Stimulated activated naive CD8-positive, alpha-beta T cell treated with anti-CD3 and anti-CD28 coated beads, Interleukin-15, Interleukin-2, amounts not matched to agents 100 ng/mL and 50 ng/mL, for 24 hours (primary cell): Measurements from ENCODE around the gene CDK3.

Experiments
- H3K27ac Mint-ChIP-seq: one replicate; pipeline ENCODE4 v1.8.0; 2021; ENCODE audit warnings: mild to moderate bottlenecking, mixed read lengths
- H3K27me3 Mint-ChIP-seq: one replicate; pipeline ENCODE4 v1.8.0; 2021; ENCODE audit warnings: mixed read lengths
- H3K36me3 Mint-ChIP-seq: one replicate; pipeline ENCODE4 v1.8.0; 2021; ENCODE audit warnings: low read depth, mixed read lengths
- H3K4me1 Mint-ChIP-seq: one replicate; pipeline ENCODE4 v1.8.0; 2021; ENCODE audit warnings: low read depth, mixed read lengths
- H3K4me3 Mint-ChIP-seq: one replicate; pipeline ENCODE4 v1.8.0; 2021; ENCODE audit warnings: mild to moderate bottlenecking, mixed read lengths
- H3K9me3 Mint-ChIP-seq: one replicate; pipeline ENCODE4 v1.8.0; 2021; ENCODE audit warnings: mixed read lengths

CDK3 gene

GRCh38 chr17:76018340-76018680, 17.7 kb downstream of the CDK3 start:
- no peak overlapping the region for H3K4me3 Mint-ChIP-seq
- H3K4me1 Mint-ChIP-seq, result peaks cover 6% of the 10 kb centered on the region
- H3K27me3 Mint-ChIP-seq, result no peaks in the 10 kb centered on the region
- H3K36me3 Mint-ChIP-seq, result no peaks in the 10 kb centered on the region
- H3K27ac Mint-ChIP-seq, result no peak overlapping the region
- no peaks in the 10 kb centered on the region for H3K9me3 Mint-ChIP-seq

GRCh38 chr17:76018801-76019200, 18.1 kb downstream of the CDK3 start:
- Mint-ChIP-seq H3K9me3 (no peaks in the 10 kb centered on the region), H3K27me3 (no peaks in the 10 kb centered on the region), H3K4me1 (peaks cover 5% of the 10 kb centered on the region), H3K27ac (no peak overlapping the region), H3K36me3 (no peaks in the 10 kb centered on the region), H3K4me3 (no peak overlapping the region)

- no peaks in the 10 kb centered on the region for H3K4me1 Mint-ChIP-seq
- no peaks in the 10 kb centered on the region for H3K36me3 Mint-ChIP-seq
- no peaks in the 10 kb centered on the region for H3K27me3 Mint-ChIP-seq
- H3K9me3 Mint-ChIP-seq, result no peaks in the 10 kb centered on the region
- H3K4me3 Mint-ChIP-seq, result no peak overlapping the region
- no peak overlapping the region for H3K27ac Mint-ChIP-seq
These were observed 19.3 kb downstream of the CDK3 start for GRCh38 chr17:76019833-76020467.

GRCh38 chr17:76022285-76022684, 21.6 kb downstream of the CDK3 start:
- Mint-ChIP-seq H3K4me1 (no peaks in the 10 kb centered on the region), H3K27ac (no peak overlapping the region), H3K27me3 (no peaks in the 10 kb centered on the region), H3K36me3 (no peaks in the 10 kb centered on the region), H3K9me3 (no peaks in the 10 kb centered on the region), H3K4me3 (no peak overlapping the region)

- Mint-ChIP-seq H3K27ac (no peak overlapping the region), H3K4me3 (no peak overlapping the region), H3K36me3 (no peaks in the 10 kb centered on the region), H3K9me3 (no peaks in the 10 kb centered on the region), H3K4me1 (no peaks in the 10 kb centered on the region), H3K27me3 (no peaks in the 10 kb centered on the region)
These were observed 22.6 kb downstream of the CDK3 start for GRCh38 chr17:76022973-76023899.

GRCh38 chr17:76023900-76024237, 23.2 kb downstream of the CDK3 start:
- Mint-ChIP-seq H3K27ac (no peak overlapping the region), H3K4me3 (no peak overlapping the region), H3K4me1 (peaks cover 3% of the 10 kb centered on the region), H3K36me3 (no peaks in the 10 kb centered on the region), H3K9me3 (no peaks in the 10 kb centered on the region), H3K27me3 (no peaks in the 10 kb centered on the region)

GRCh38 chr17:76024353-76024752, 23.7 kb downstream of the CDK3 start:
- Mint-ChIP-seq H3K4me1 (peaks cover 8% of the 10 kb centered on the region), H3K36me3 (no peaks in the 10 kb centered on the region), H3K4me3 (no peak overlapping the region), H3K9me3 (no peaks in the 10 kb centered on the region), H3K27ac (no peak overlapping the region), H3K27me3 (no peaks in the 10 kb centered on the region)

GRCh38 chr17:76025294-76025693, 24.6 kb downstream of the CDK3 start:
- Mint-ChIP-seq H3K9me3 (no peaks in the 10 kb centered on the region), H3K4me3 (no peak overlapping the region), H3K27me3 (no peaks in the 10 kb centered on the region), H3K36me3 (no peaks in the 10 kb centered on the region), H3K27ac (no peak overlapping the region), H3K4me1 (peaks cover 15% of the 10 kb centered on the region)

- H3K36me3 Mint-ChIP-seq, result no peaks in the 10 kb centered on the region
- no peak overlapping the region for H3K27ac Mint-ChIP-seq
- H3K27me3 Mint-ChIP-seq, result no peaks in the 10 kb centered on the region
- no peaks in the 10 kb centered on the region for H3K9me3 Mint-ChIP-seq
- H3K4me1 Mint-ChIP-seq, result peaks cover 15% of the 10 kb centered on the region
- H3K4me3 Mint-ChIP-seq, result no peak overlapping the region
These were observed 26.1 kb downstream of the CDK3 start for GRCh38 chr17:76026714-76027158.

- peaks cover 15% of the 10 kb centered on the region for H3K4me1 Mint-ChIP-seq
These were observed 26.6 kb downstream of the CDK3 start, which contains the start of gene EVPL for GRCh38 chr17:76027159-76027839. Gene EVPL, minus strand, starts transcription at chr17:76027306. Its CDS starts 108 bp downstream, at chr17:76027198.

GRCh38 chr17:76032073-76032779, 31.6 kb downstream of the CDK3 start:
- Mint-ChIP-seq H3K36me3 (peaks cover 5% of the 10 kb centered on the region), H3K27ac (no peak overlapping the region), H3K9me3 (no peaks in the 10 kb centered on the region), H3K4me3 (no peak overlapping the region), H3K4me1 (peaks cover 21% of the 10 kb centered on the region), H3K27me3 (no peaks in the 10 kb centered on the region)

More at GRCh38 chr17:76027159-76027839, 26.6 kb downstream of the CDK3 start, which contains the start of gene EVPL:
- no peak within 1 kb of the TSS for H3K4me3 Mint-ChIP-seq
- no peaks in the 10 kb centered on the region for H3K27me3 Mint-ChIP-seq
- no peaks in the 10 kb centered on the region for H3K36me3 Mint-ChIP-seq
- no peaks in the 10 kb centered on the region for H3K9me3 Mint-ChIP-seq
- no peak within 1 kb of the TSS for H3K27ac Mint-ChIP-seq

- H3K27me3 Mint-ChIP-seq, result no peaks in the 10 kb centered on the region
- peaks cover 5% of the 10 kb centered on the region for H3K36me3 Mint-ChIP-seq
- no peak overlapping the region for H3K4me3 Mint-ChIP-seq
- no peak overlapping the region for H3K27ac Mint-ChIP-seq
- H3K9me3 Mint-ChIP-seq, result no peaks in the 10 kb centered on the region
- peaks cover 21% of the 10 kb centered on the region for H3K4me1 Mint-ChIP-seq
These were observed 32.1 kb downstream of the CDK3 start for GRCh38 chr17:76032780-76033108.

GRCh38 chr17:76033139-76033538, 32.5 kb downstream of the CDK3 start:
- H3K9me3 Mint-ChIP-seq, result no peaks in the 10 kb centered on the region
- H3K27me3 Mint-ChIP-seq, result no peaks in the 10 kb centered on the region
- no peak overlapping the region for H3K4me3 Mint-ChIP-seq
- H3K36me3 Mint-ChIP-seq, result peaks cover 7% of the 10 kb centered on the region
- H3K4me1 Mint-ChIP-seq, result peaks cover 21% of the 10 kb centered on the region
- no peak overlapping the region for H3K27ac Mint-ChIP-seq

- Mint-ChIP-seq H3K36me3 (peaks cover 21% of the 10 kb centered on the region), H3K27ac (no peak overlapping the region), H3K9me3 (no peaks in the 10 kb centered on the region), H3K4me3 (no peak overlapping the region), H3K4me1 (peaks cover 9% of the 10 kb centered on the region), H3K27me3 (no peaks in the 10 kb centered on the region)
These were observed 34.0 kb downstream of the CDK3 start for GRCh38 chr17:76034428-76035350.
